ENCODE results near the gene ETFB.

GRCh38 chr19:51391073-51391611 lies 25.0 kb upstream of the ETFB start:
- TF ChIP-seq TCF7L2 (IDR thresholded peaks at IDR 0.05; ENCODE audit: low read depth, low read length) (no peak), CTCF (IDR thresholded peaks at IDR 0.05) (no peak), POLR2AphosphoS5 (IDR thresholded peaks at IDR 0.05; ENCODE audit: low read depth, low read length) (no peak)

Data from Panc1 (cell line).